OCI-LY1 (cell line): Measurements from ENCODE around the gene GALNT17.

Experiments
- H2AFZ ChIP-seq: fragments of 200-600 bp; sonication (generic), shearing (Covaris generic); 2 replicates; pipeline ENCODE4 v1.6.0; 2014; ENCODE audit warnings: antibody characterized with exemption, mild to moderate bottlenecking, low read length
- H3F3A ChIP-seq: fragments of 200-600 bp; sonication (generic), shearing (Covaris generic); 2 replicates; pipeline ENCODE4 v1.6.0; 2014; ENCODE audit warnings: mild to moderate bottlenecking, antibody characterized with exemption, low read length, moderate library complexity; ENCODE audit not compliant: insufficient read depth
- H3K27ac ChIP-seq: fragments of 200-600 bp; sonication (generic); 2 replicates; pipeline ENCODE4 v1.5.1; 2014; ENCODE audit warnings: low read length, mixed run types, mild to moderate bottlenecking, low read depth; ENCODE audit not compliant: poor library complexity, severe bottlenecking
- H3K27me3 ChIP-seq: fragments of 200-600 bp; sonication (generic); 2 replicates; pipeline ENCODE4 v1.6.0; 2014; ENCODE audit warnings: antibody characterized with exemption, mild to moderate bottlenecking, low read length, moderate library complexity; ENCODE audit not compliant: insufficient read depth
- H3K36me3 ChIP-seq: fragments of 200-600 bp; sonication (generic); 2 replicates; pipeline ENCODE4 v1.6.1; 2014; ENCODE audit warnings: mild to moderate bottlenecking, antibody characterized with exemption, low read length, moderate library complexity, mixed read lengths; ENCODE audit not compliant: insufficient read depth
- H3K4me1 ChIP-seq: fragments of 200-600 bp; sonication (generic); 2 replicates; pipeline ENCODE4 v1.5.1; 2014; ENCODE audit warnings: mild to moderate bottlenecking, low read length, moderate library complexity; ENCODE audit not compliant: insufficient read depth, severe bottlenecking
- H3K4me2 ChIP-seq: fragments of 200-600 bp; sonication (generic), shearing (Covaris generic); 2 replicates; pipeline ENCODE4 v1.6.1; 2014; ENCODE audit warnings: low read length
- H3K4me3 ChIP-seq: fragments of 200-600 bp; sonication (generic); 2 replicates; pipeline ENCODE4 v1.5.1; 2014; ENCODE audit warnings: low read length, low read depth, mild to moderate bottlenecking, mixed read lengths; ENCODE audit not compliant: poor library complexity, severe bottlenecking
- H3K79me2 ChIP-seq: fragments of 200-600 bp; shearing (Covaris generic); 2 replicates; pipeline ENCODE4 v1.6.1; 2016; ENCODE audit warnings: mixed run types, low read length, mixed read lengths; ENCODE audit not compliant: insufficient read depth
- H3K9ac ChIP-seq: fragments of 200-600 bp; sonication (generic), shearing (Covaris generic); 2 replicates; pipeline ENCODE4 v1.6.1; 2014; ENCODE audit warnings: mild to moderate bottlenecking, low read length, mixed read lengths
- H3K9me2 ChIP-seq: fragments of 200-600 bp; sonication (generic), shearing (Covaris generic); 2 replicates; pipeline ENCODE4 v1.6.1; 2014; ENCODE audit warnings: low read depth, mild to moderate bottlenecking, low read length, mixed read lengths
- H3K9me3 ChIP-seq: fragments of 200-600 bp; shearing (Covaris generic); 2 replicates; pipeline ENCODE4 v1.6.1; 2014; ENCODE audit warnings: low read length, mixed read lengths
- H4K20me1 ChIP-seq: fragments of 200-600 bp; sonication (generic), shearing (Covaris generic); 2 replicates; pipeline ENCODE4 v1.6.0; 2016; ENCODE audit warnings: mild to moderate bottlenecking, low read length; ENCODE audit not compliant: insufficient read depth
- EZH2 ChIP-seq: fragments of 200-600 bp; sonication (generic), shearing (Covaris generic); IDR thresholded peaks from 2 replicates; pipeline ENCODE4 v1.8.0; 2017; ENCODE audit warnings: borderline replicate concordance, mixed run types, mild to moderate bottlenecking, antibody characterized with exemption, low read length, moderate library complexity, mixed read lengths
- TF ChIP-seq, protein P1 (sequence below): fragments of 200-600 bp; sonication (generic), shearing (Covaris generic); IDR thresholded peaks from 2 replicates; pipeline ENCODE4 v1.5.1; 2017; ENCODE audit warnings: mild to moderate bottlenecking, antibody characterized with exemption, low read length, moderate library complexity, mixed read lengths

GALNT17 gene

DNA sequence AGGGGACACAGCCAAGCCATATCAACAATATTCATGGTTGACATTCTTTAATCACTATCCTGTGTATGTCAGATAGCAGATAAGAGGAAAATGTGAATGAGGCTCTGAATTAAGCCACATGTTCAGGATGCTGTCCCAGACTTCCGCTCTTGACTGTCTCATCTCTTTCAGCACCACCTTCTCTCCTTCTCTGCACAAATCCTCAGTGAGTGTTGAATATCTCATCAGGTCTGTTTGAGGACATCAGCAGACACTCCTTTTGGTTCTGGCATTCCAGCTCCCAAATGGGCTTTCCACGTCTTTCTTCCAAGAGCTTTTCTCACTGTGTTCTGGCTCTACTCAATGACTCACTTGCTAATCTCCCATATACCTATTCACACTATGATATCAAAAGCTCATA is 321.7 kb downstream of the GALNT17 start:
- H3K4me3 ChIP-seq = no peak overlapping the region
- no peak for TF ChIP-seq EZH2
- TF ChIP-seq, protein P1, sequence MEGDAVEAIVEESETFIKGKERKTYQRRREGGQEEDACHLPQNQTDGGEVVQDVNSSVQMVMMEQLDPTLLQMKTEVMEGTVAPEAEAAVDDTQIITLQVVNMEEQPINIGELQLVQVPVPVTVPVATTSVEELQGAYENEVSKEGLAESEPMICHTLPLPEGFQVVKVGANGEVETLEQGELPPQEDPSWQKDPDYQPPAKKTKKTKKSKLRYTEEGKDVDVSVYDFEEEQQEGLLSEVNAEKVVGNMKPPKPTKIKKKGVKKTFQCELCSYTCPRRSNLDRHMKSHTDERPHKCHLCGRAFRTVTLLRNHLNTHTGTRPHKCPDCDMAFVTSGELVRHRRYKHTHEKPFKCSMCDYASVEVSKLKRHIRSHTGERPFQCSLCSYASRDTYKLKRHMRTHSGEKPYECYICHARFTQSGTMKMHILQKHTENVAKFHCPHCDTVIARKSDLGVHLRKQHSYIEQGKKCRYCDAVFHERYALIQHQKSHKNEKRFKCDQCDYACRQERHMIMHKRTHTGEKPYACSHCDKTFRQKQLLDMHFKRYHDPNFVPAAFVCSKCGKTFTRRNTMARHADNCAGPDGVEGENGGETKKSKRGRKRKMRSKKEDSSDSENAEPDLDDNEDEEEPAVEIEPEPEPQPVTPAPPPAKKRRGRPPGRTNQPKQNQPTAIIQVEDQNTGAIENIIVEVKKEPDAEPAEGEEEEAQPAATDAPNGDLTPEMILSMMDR = no peak
- H3K36me3 ChIP-seq = no peaks in the 10 kb centered on the region
- no peak overlapping the region for H3K9ac ChIP-seq
- no peak overlapping the region for H3K27ac ChIP-seq
- no peaks in the 10 kb centered on the region for H3K9me2 ChIP-seq
- no peaks in the 10 kb centered on the region for H4K20me1 ChIP-seq
- no peaks in the 10 kb centered on the region for H3K9me3 ChIP-seq
- no peak overlapping the region for H2AFZ ChIP-seq
- no peaks in the 10 kb centered on the region for H3F3A ChIP-seq
- H3K4me2 ChIP-seq = no peak overlapping the region
- no peaks in the 10 kb centered on the region for H3K4me1 ChIP-seq
- no peaks in the 10 kb centered on the region for H3K79me2 ChIP-seq
- H3K27me3 ChIP-seq = no peaks in the 10 kb centered on the region

DNA sequence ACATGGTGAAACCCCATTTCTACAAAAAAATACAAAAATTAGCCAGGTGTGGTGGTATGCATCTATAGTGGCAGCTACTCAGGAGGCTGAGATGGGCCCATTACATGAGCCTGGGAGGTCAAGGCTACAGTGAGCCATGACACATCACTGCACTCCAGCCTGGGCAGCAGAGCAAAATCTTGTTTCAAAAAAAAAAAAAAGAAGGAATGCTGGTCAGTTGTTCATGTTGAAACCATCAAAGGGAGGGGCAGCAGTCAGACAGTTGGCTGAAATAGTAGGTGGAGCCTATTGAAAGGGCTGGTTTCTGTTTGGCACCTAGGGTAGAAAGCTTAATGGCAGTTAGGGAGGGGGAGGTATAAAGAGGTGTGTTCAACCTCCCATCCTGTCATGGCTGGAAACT is 323.0 kb downstream of the GALNT17 start:
- H3F3A ChIP-seq = no peaks in the 10 kb centered on the region
- H3K27me3 ChIP-seq = no peaks in the 10 kb centered on the region
- H3K9me3 ChIP-seq = no peaks in the 10 kb centered on the region
- H4K20me1 ChIP-seq = no peaks in the 10 kb centered on the region
- no peaks in the 10 kb centered on the region for H3K9me2 ChIP-seq
- H3K79me2 ChIP-seq = no peaks in the 10 kb centered on the region
- TF ChIP-seq, protein P1 = no peak
- no peak for TF ChIP-seq EZH2
- H2AFZ ChIP-seq = no peak overlapping the region
- no peak overlapping the region for H3K27ac ChIP-seq
- no peak overlapping the region for H3K9ac ChIP-seq
- no peaks in the 10 kb centered on the region for H3K36me3 ChIP-seq
- H3K4me2 ChIP-seq = no peak overlapping the region
- H3K4me3 ChIP-seq = no peak overlapping the region
- no peaks in the 10 kb centered on the region for H3K4me1 ChIP-seq

DNA sequence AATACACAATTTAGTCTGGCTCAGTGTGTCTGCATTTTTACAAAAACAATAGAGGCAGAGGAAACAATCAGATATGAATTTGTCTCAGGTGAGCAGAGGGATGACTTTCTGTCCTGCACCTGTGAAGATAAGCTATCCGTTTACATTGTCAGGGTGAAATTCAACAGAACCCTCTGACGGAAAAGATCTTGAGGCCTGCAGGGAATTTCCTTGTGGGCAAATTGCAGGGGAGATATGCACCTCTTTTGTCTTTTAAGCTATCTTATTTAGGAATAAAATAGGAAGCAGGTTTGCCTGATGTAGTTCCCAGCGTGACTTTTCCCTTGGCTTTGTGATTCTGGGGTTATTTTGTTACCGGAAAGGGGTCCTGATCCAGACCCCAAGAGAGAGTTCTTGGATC is 325.1 kb downstream of the GALNT17 start:
- Histone ChIP-seq H3K36me3 (no peaks in the 10 kb centered on the region), H3K4me2 (no peak overlapping the region), H3K9me2 (no peaks in the 10 kb centered on the region), H3K4me3 (no peak overlapping the region), H2AFZ (no peak overlapping the region), H3K4me1 (no peaks in the 10 kb centered on the region), H4K20me1 (no peaks in the 10 kb centered on the region), H3K9ac (no peak overlapping the region), H3F3A (no peaks in the 10 kb centered on the region), H3K27me3 (no peaks in the 10 kb centered on the region), H3K79me2 (no peaks in the 10 kb centered on the region), H3K9me3 (no peaks in the 10 kb centered on the region), H3K27ac (no peak overlapping the region)
- TF ChIP-seq EZH2 = no peak
- TF ChIP-seq, protein P1 = no peak
